ENCODE measurements around the gene FILIP1.

Gene FILIP1

GRCh38 chr6:75377386-75377785, 116.2 kb downstream of the FILIP1 start:
- Histone ChIP-seq H2BK120ac (ENCODE audit: low read depth, low read length) (no peak overlapping the region), H3K27me3 (ENCODE audit: control insufficient read depth in 1 of 2, insufficient read depth in 1 of 2, low read length in 2 of 2) (no peaks in the 10 kb centered on the region), H4K91ac (ENCODE audit: low read length) (no peak overlapping the region), H3K18ac (ENCODE audit: low read depth in 1 of 2, low read length in 2 of 2) (peak overlapping the region in 1 of 2 experiments; percentile 61), H2BK15ac (ENCODE audit: low read depth, poor library complexity, severe bottlenecking) (no peak overlapping the region), H3K9me3 (ENCODE audit: control insufficient read depth, low read length) (no peaks in the 10 kb centered on the region), H3K36me3 (ENCODE audit: control insufficient read depth in 1 of 2, insufficient read depth in 2 of 2, low read depth in 1 of 2, low read length in 2 of 2) (no peaks in the 10 kb centered on the region), H3K4me3 (ENCODE audit: insufficient read depth in 1 of 2, low read depth in 1 of 2, low read length in 2 of 2) (no peak overlapping the region), H3K4me2 (ENCODE audit: low read length, poor library complexity, severe bottlenecking) (no peak overlapping the region), H4K8ac (ENCODE audit: low read length) (no peak overlapping the region), H3K4ac (ENCODE audit: low read depth in 1 of 2, low read length in 2 of 2) (no peak overlapping the region), H3K9ac (ENCODE audit: low read length) (no peak overlapping the region), H2BK12ac (ENCODE audit: low read length in 2 of 2) (peak overlapping the region in 1 of 2 experiments; percentile 42), H3K23ac (ENCODE audit: low read length in 2 of 2) (no peak overlapping the region), H2BK5ac (ENCODE audit: low read depth, low read length, poor library complexity, severe bottlenecking) (no peak overlapping the region), H3K14ac (ENCODE audit: low read length in 2 of 2) (no peak overlapping the region), H2AK5ac (ENCODE audit: low read length, severe bottlenecking) (no peak overlapping the region), H2AFZ (ENCODE audit: low read depth, low read length) (no peak overlapping the region), H3K27ac (ENCODE audit: low read length, poor library complexity, severe bottlenecking) (no peak overlapping the region), H3K4me1 (ENCODE audit: control insufficient read depth, insufficient read depth, low read depth, low read length) (peaks cover 5% of the 10 kb centered on the region), H3K79me1 (replicated peaks; ENCODE audit: low read length, poor library complexity, severe bottlenecking) (peaks cover 8% of the 10 kb centered on the region)
- no peak for DNase-seq
- WGBS, result no CpG with 5 or more reads among the region's 3 CpGs

DNA sequence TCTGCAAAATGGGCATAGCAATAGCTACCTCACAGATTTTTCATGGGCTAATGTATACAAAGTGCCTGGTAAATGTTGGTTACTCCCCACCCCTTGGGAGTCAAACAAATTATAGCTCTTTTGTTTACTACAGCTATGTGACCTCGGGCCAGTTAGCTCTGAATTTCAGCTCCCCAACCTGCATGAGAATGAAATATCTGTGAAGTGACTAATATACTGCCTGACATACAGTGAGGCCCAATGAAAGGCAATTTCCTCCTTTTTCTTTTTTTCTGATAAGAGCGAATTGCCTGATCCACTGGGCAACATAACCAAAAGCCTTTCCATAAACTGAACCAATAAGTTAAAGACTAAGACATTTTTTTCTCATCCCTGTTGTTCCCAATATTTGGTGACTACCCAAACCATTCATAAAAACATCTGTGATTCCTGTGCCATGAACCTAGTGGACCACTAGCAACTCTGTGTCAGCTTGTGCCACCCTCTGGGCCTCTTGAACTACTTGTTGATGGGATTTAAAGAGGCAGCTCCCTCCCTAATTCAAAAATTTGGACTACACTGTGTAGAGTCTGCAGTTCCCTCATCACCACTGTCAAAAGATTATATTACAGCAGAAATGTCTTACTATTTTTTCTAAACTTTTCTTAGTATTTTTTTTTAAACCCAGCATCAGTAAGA, 117.1 kb downstream of the FILIP1 start:
- H2BK15ac ChIP-seq (ENCODE audit: low read depth, poor library complexity, severe bottlenecking), result no peak overlapping the region
- no peak overlapping the region for H2BK120ac ChIP-seq (ENCODE audit: low read depth, low read length)
- no peak overlapping the region for H2BK5ac ChIP-seq (ENCODE audit: low read depth, low read length, poor library complexity, severe bottlenecking)
- no peak overlapping the region for H3K14ac ChIP-seq (ENCODE audit: low read length in 2 of 2)
- no peak overlapping the region for H4K8ac ChIP-seq (ENCODE audit: low read length)
- DNase-seq, result peak; percentile 41
- no peak overlapping the region for H3K4ac ChIP-seq (ENCODE audit: low read depth in 1 of 2, low read length in 2 of 2)
- H4K91ac ChIP-seq (ENCODE audit: low read length), result no peak overlapping the region
- peak overlapping the region in 1 of 2 experiments; percentile 28 for H2BK12ac ChIP-seq (ENCODE audit: low read length in 2 of 2)
- H3K27ac ChIP-seq (ENCODE audit: low read length, poor library complexity, severe bottlenecking), result peak overlapping the region; percentile 34
- H3K4me3 ChIP-seq (ENCODE audit: insufficient read depth in 1 of 2, low read depth in 1 of 2, low read length in 2 of 2), result no peak overlapping the region
- no peaks in the 10 kb centered on the region for H3K9me3 ChIP-seq (ENCODE audit: control insufficient read depth, low read length)
- H3K27me3 ChIP-seq (ENCODE audit: control insufficient read depth in 1 of 2, insufficient read depth in 1 of 2, low read length in 2 of 2), result no peaks in the 10 kb centered on the region
- no peak overlapping the region for H2AK5ac ChIP-seq (ENCODE audit: low read length, severe bottlenecking)
- H3K9ac ChIP-seq (ENCODE audit: low read length), result no peak overlapping the region
- no peak overlapping the region for H3K4me2 ChIP-seq (ENCODE audit: low read length, poor library complexity, severe bottlenecking)
- no peak overlapping the region for H3K18ac ChIP-seq (ENCODE audit: low read depth in 1 of 2, low read length in 2 of 2)
- H3K79me1 ChIP-seq (replicated peaks; ENCODE audit: low read length, poor library complexity, severe bottlenecking), result peaks cover 8% of the 10 kb centered on the region
- H3K4me1 ChIP-seq (ENCODE audit: control insufficient read depth, insufficient read depth, low read depth, low read length), result peaks cover 3% of the 10 kb centered on the region
- H3K23ac ChIP-seq (ENCODE audit: low read length in 2 of 2), result no peak overlapping the region
- WGBS, result 2% methylated on average over 2 of the region's 2 CpGs
- no peaks in the 10 kb centered on the region for H3K36me3 ChIP-seq (ENCODE audit: control insufficient read depth in 1 of 2, insufficient read depth in 2 of 2, low read depth in 1 of 2, low read length in 2 of 2)
- no peak overlapping the region for H2AFZ ChIP-seq (ENCODE audit: low read depth, low read length)

DNA sequence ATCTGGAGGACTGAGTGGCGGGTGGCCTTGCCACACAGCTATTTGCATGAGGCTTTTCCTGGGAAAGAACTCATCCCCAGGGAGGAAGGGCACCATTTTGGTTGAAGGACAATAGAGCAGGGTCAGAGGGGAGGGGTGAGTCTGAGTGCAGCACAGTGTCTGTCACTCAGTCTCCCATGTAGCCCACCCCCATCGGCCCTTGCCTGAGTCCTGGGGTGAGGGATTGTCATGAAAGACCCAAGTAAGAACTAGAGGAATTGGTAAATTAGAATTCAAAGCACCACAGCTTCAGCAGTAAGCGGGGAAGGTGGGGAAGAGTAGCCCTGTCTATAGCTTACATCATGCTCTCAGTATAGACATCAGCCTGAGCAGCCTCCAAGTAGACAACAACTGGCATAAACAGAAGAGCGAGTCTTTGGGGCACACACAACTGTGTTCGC, 118.6 kb downstream of the FILIP1 start:
- 96% methylated on average over 4 of the region's 5 CpGs for WGBS
- no peak for DNase-seq
- peak overlapping the region in 1 of 2 experiments; percentile 7 for H2BK12ac ChIP-seq (ENCODE audit: low read length in 2 of 2)
- no peak overlapping the region for H3K23ac ChIP-seq (ENCODE audit: low read length in 2 of 2)
- H2BK5ac ChIP-seq (ENCODE audit: low read depth, low read length, poor library complexity, severe bottlenecking), result no peak overlapping the region
- no peak overlapping the region for H3K4me2 ChIP-seq (ENCODE audit: low read length, poor library complexity, severe bottlenecking)
- H2AFZ ChIP-seq (ENCODE audit: low read depth, low read length), result no peak overlapping the region
- H3K27ac ChIP-seq (ENCODE audit: low read length, poor library complexity, severe bottlenecking), result no peak overlapping the region
- H3K36me3 ChIP-seq (ENCODE audit: control insufficient read depth in 1 of 2, insufficient read depth in 2 of 2, low read depth in 1 of 2, low read length in 2 of 2), result no peaks in the 10 kb centered on the region
- peak overlapping the region; percentile 26 for H2AK5ac ChIP-seq (ENCODE audit: low read length, severe bottlenecking)
- peak overlapping the region in 1 of 2 experiments; percentile 59 for H3K4ac ChIP-seq (ENCODE audit: low read depth in 1 of 2, low read length in 2 of 2)
- no peak overlapping the region for H4K8ac ChIP-seq (ENCODE audit: low read length)
- H3K14ac ChIP-seq (ENCODE audit: low read length in 2 of 2), result no peak overlapping the region
- H3K79me1 ChIP-seq (replicated peaks; ENCODE audit: low read length, poor library complexity, severe bottlenecking), result peaks cover 8% of the 10 kb centered on the region
- H3K9ac ChIP-seq (ENCODE audit: low read length), result no peak overlapping the region
- no peak overlapping the region for H2BK120ac ChIP-seq (ENCODE audit: low read depth, low read length)
- H3K18ac ChIP-seq (ENCODE audit: low read depth in 1 of 2, low read length in 2 of 2), result no peak overlapping the region
- no peak overlapping the region for H2BK15ac ChIP-seq (ENCODE audit: low read depth, poor library complexity, severe bottlenecking)
- H3K4me1 ChIP-seq (ENCODE audit: control insufficient read depth, insufficient read depth, low read depth, low read length), result peaks cover 3% of the 10 kb centered on the region
- H3K4me3 ChIP-seq (ENCODE audit: insufficient read depth in 1 of 2, low read depth in 1 of 2, low read length in 2 of 2), result no peak overlapping the region
- H3K9me3 ChIP-seq (ENCODE audit: control insufficient read depth, low read length), result no peaks in the 10 kb centered on the region
- no peaks in the 10 kb centered on the region for H3K27me3 ChIP-seq (ENCODE audit: control insufficient read depth in 1 of 2, insufficient read depth in 1 of 2, low read length in 2 of 2)
- H4K91ac ChIP-seq (ENCODE audit: low read length), result no peak overlapping the region

DNA sequence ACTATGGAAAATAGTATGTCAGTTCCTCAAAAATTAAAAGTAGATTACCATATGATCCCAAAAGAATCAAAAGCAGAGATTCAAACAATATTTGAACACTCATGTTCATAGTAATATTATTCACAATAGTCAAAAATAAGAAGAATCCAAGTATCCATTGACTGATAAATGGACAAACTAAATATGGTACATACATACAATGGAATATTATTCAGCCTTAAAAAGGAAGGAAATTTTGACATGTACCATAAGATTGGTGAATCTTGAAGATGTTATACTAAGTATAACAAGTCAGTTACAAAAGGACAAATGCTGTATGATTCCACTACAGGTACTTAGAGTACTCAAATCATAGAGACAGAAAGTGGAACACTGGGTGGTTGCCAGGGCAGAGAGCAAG, 120.7 kb downstream of the FILIP1 start:
- Histone ChIP-seq H2BK15ac (ENCODE audit: low read depth, poor library complexity, severe bottlenecking) (no peak overlapping the region), H3K4me1 (ENCODE audit: control insufficient read depth, insufficient read depth, low read depth, low read length) (peaks cover 7% of the 10 kb centered on the region), H3K4me3 (ENCODE audit: insufficient read depth in 1 of 2, low read depth in 1 of 2, low read length in 2 of 2) (no peak overlapping the region), H2AFZ (ENCODE audit: low read depth, low read length) (no peak overlapping the region), H4K8ac (ENCODE audit: low read length) (no peak overlapping the region), H3K4me2 (ENCODE audit: low read length, poor library complexity, severe bottlenecking) (no peak overlapping the region), H2BK12ac (ENCODE audit: low read length in 2 of 2) (no peak overlapping the region), H3K27me3 (ENCODE audit: control insufficient read depth in 1 of 2, insufficient read depth in 1 of 2, low read length in 2 of 2) (no peaks in the 10 kb centered on the region), H3K18ac (ENCODE audit: low read depth in 1 of 2, low read length in 2 of 2) (no peak overlapping the region), H3K23ac (ENCODE audit: low read length in 2 of 2) (no peak overlapping the region), H3K4ac (ENCODE audit: low read depth in 1 of 2, low read length in 2 of 2) (no peak overlapping the region), H2BK5ac (ENCODE audit: low read depth, low read length, poor library complexity, severe bottlenecking) (no peak overlapping the region), H3K9ac (ENCODE audit: low read length) (no peak overlapping the region), H3K36me3 (ENCODE audit: control insufficient read depth in 1 of 2, insufficient read depth in 2 of 2, low read depth in 1 of 2, low read length in 2 of 2) (no peaks in the 10 kb centered on the region), H3K79me1 (replicated peaks; ENCODE audit: low read length, poor library complexity, severe bottlenecking) (peaks cover 6% of the 10 kb centered on the region), H2AK5ac (ENCODE audit: low read length, severe bottlenecking) (no peak overlapping the region), H4K91ac (ENCODE audit: low read length) (no peak overlapping the region), H3K14ac (ENCODE audit: low read length in 2 of 2) (no peak overlapping the region), H3K9me3 (ENCODE audit: control insufficient read depth, low read length) (no peaks in the 10 kb centered on the region), H3K27ac (ENCODE audit: low read length, poor library complexity, severe bottlenecking) (no peak overlapping the region), H2BK120ac (ENCODE audit: low read depth, low read length) (no peak overlapping the region)
- DNase-seq, result no peak

All from mesenchymal stem cell (in vitro differentiated cells and primary cell).